HEK293 (cell line): ENCODE data around the gene WDR20.

Experiments
- CTCF ChIA-PET: fragments of 350-600 bp; formaldehyde crosslinking; extraction: SDS; loops from one replicate; lab custom pipeline; 2021; ENCODE audit warnings: antibody characterized with exemption; lab: Yijun Ruan, JAX
- POLR2A ChIA-PET: fragments of 300-600 bp; formaldehyde crosslinking; extraction: SDS; loops from one replicate; lab custom pipeline; 2020; ENCODE audit warnings: antibody characterized with exemption, inconsistent platforms; lab: Yijun Ruan, JAX
- H3K27ac ChIP-seq: fragments of 200-500 bp; sonication (Bioruptor generic); 2 replicates; pipeline ENCODE4 v1.5.1; 2014; ENCODE audit warnings: low read depth, low read length, control low read depth, inconsistent platforms; ENCODE audit errors: extremely low read depth
- H3K36me3 ChIP-seq, 2 experiments: fragments of 200-500 bp in 1 of 2; sonication (Bioruptor generic) in 1 of 2; 1 replicate in 1 of 2; 2 replicates in 1 of 2; pipeline ENCODE4 v1.5.1; 2014 to 2017; ENCODE audit warnings: inconsistent platforms in 2 of 2, low read length in 2 of 2; ENCODE audit not compliant: control insufficient read depth in 2 of 2, insufficient read depth in 1 of 2
- H3K4me1 ChIP-seq: fragments of 200-500 bp; sonication (Bioruptor generic); 2 replicates; pipeline ENCODE4 v1.5.1; 2014; ENCODE audit warnings: mild to moderate bottlenecking, low read length, inconsistent platforms; ENCODE audit not compliant: control insufficient read depth, insufficient read depth
- H3K4me3 ChIP-seq: 2 replicates; pipeline ENCODE4 v1.5.1; 2011; ENCODE audit warnings: low read depth, mild to moderate bottlenecking, control low read depth, low read length, moderate library complexity
- H3K9me3 ChIP-seq: fragments of 200-500 bp; sonication (Bioruptor generic); 2 replicates; pipeline ENCODE4 v1.5.1; 2014; ENCODE audit warnings: low read depth, low read length, inconsistent platforms; ENCODE audit not compliant: control insufficient read depth, insufficient read depth
- EGR2 ChIP-seq: fragments of 450-650 bp; formaldehyde crosslinking; IDR thresholded peaks from 2 replicates; pipeline ENCODE4 v1.5.1; 2016; ENCODE audit warnings: low read depth, missing biosample characterization, missing genetic modification characterization
- GLIS1 ChIP-seq: fragments of 450-650 bp; formaldehyde crosslinking; IDR thresholded peaks from 2 replicates; pipeline ENCODE4 v1.5.1; 2016; ENCODE audit warnings: missing biosample characterization, missing genetic modification characterization
- HOXA7 ChIP-seq: sonication (generic); formaldehyde crosslinking; IDR thresholded peaks from 2 replicates; pipeline ENCODE4 v1.8.1; 2022; ENCODE audit warnings: missing genetic modification reagents, borderline replicate concordance
- KLF9 ChIP-seq: fragments of 450-650 bp; formaldehyde crosslinking; IDR thresholded peaks from 2 replicates; pipeline ENCODE4 v1.5.1; 2016; ENCODE audit warnings: missing biosample characterization, missing genetic modification characterization, low read depth
- MYNN ChIP-seq: fragments of 450-650 bp; formaldehyde crosslinking; IDR thresholded peaks from 2 replicates; pipeline ENCODE4 v1.5.1; 2016; ENCODE audit warnings: missing biosample characterization, missing genetic modification characterization, borderline replicate concordance
- SALL2 ChIP-seq: fragments of 450-650 bp; formaldehyde crosslinking; IDR thresholded peaks from 2 replicates; pipeline ENCODE4 v1.5.0; 2017; ENCODE audit warnings: missing biosample characterization, mild to moderate bottlenecking, missing genetic modification characterization, borderline replicate concordance
- SCRT2 ChIP-seq: fragments of 450-650 bp; formaldehyde crosslinking; IDR thresholded peaks from 2 replicates; pipeline ENCODE4 v1.5.1; 2016; ENCODE audit warnings: missing biosample characterization, missing genetic modification characterization
- WT1 ChIP-seq: fragments of 450-650 bp; formaldehyde crosslinking; IDR thresholded peaks from 2 replicates; pipeline ENCODE4 v1.5.1; 2016; ENCODE audit warnings: missing biosample characterization, missing genetic modification characterization
- ZBTB21 ChIP-seq: fragments of 450-650 bp; formaldehyde crosslinking; IDR thresholded peaks from 2 replicates; pipeline ENCODE4 v1.5.1; 2017; ENCODE audit warnings: missing biosample characterization, missing genetic modification characterization
- ZNF133 ChIP-seq: fragments of 450-650 bp; formaldehyde crosslinking; IDR thresholded peaks from 2 replicates; pipeline ENCODE4 v1.5.1; 2016; ENCODE audit warnings: missing biosample characterization, missing genetic modification characterization
- ZNF138 ChIP-seq: fragments of 450-650 bp; formaldehyde crosslinking; IDR thresholded peaks from 2 replicates; pipeline ENCODE4 v1.5.1; 2016; ENCODE audit warnings: missing biosample characterization, missing genetic modification characterization, borderline replicate concordance
- ZNF169 ChIP-seq: fragments of 450-650 bp; formaldehyde crosslinking; IDR thresholded peaks from 2 replicates; pipeline ENCODE4 v1.5.1; 2016; ENCODE audit warnings: missing biosample characterization, missing genetic modification characterization
- ZNF223 ChIP-seq: fragments of 450-650 bp; formaldehyde crosslinking; IDR thresholded peaks from 2 replicates; pipeline ENCODE4 v1.5.1; 2016; ENCODE audit warnings: missing biosample characterization, missing genetic modification characterization
- ZNF324 ChIP-seq: fragments of 450-650 bp; formaldehyde crosslinking; IDR thresholded peaks from 2 replicates; pipeline ENCODE4 v1.5.1; 2016; ENCODE audit warnings: missing biosample characterization, missing genetic modification characterization
- ZNF335 ChIP-seq: fragments of 450-650 bp; formaldehyde crosslinking; conservative IDR thresholded peaks from 2 replicates; pipeline ENCODE4 v1.5.1; 2016; ENCODE audit warnings: missing biosample characterization, missing genetic modification characterization
- ZNF394 ChIP-seq: fragments of 450-650 bp; formaldehyde crosslinking; IDR thresholded peaks from 2 replicates; pipeline ENCODE4 v1.5.1; 2016; ENCODE audit warnings: missing biosample characterization, missing genetic modification characterization, mild to moderate bottlenecking, moderate library complexity, borderline replicate concordance
- ZNF501 ChIP-seq: fragments of 450-650 bp; formaldehyde crosslinking; IDR thresholded peaks from 2 replicates; pipeline ENCODE4 v1.5.1; 2016; ENCODE audit warnings: missing biosample characterization, missing genetic modification characterization
- ZNF530 ChIP-seq: fragments of 450-650 bp; formaldehyde crosslinking; IDR thresholded peaks from 2 replicates; pipeline ENCODE4 v1.5.1; 2016; ENCODE audit warnings: low read depth, missing biosample characterization, missing genetic modification characterization
- ZNF549 ChIP-seq: fragments of 450-650 bp; IDR thresholded peaks from 2 replicates; pipeline ENCODE4 v1.5.1; 2018; ENCODE audit warnings: missing biosample characterization, missing genetic modification characterization, mild to moderate bottlenecking, inconsistent platforms, moderate library complexity
- ZNF558 ChIP-seq: fragments of 450-650 bp; formaldehyde crosslinking; IDR thresholded peaks from 2 replicates; pipeline ENCODE4 v1.5.1; 2016; ENCODE audit warnings: missing biosample characterization, missing genetic modification characterization
- ZNF629 ChIP-seq: fragments of 450-650 bp; formaldehyde crosslinking; IDR thresholded peaks from 2 replicates; pipeline ENCODE4 v1.5.1; 2017; ENCODE audit warnings: missing biosample characterization, missing genetic modification characterization
- ZNF639 ChIP-seq: fragments of 450-650 bp; formaldehyde crosslinking; IDR thresholded peaks from 2 replicates; pipeline ENCODE4 v1.5.1; 2016; ENCODE audit warnings: missing biosample characterization, missing genetic modification characterization
- ZNF660 ChIP-seq: fragments of 450-650 bp; IDR thresholded peaks from 2 replicates; pipeline ENCODE4 v1.5.1; 2018; ENCODE audit warnings: missing biosample characterization, mild to moderate bottlenecking, missing genetic modification characterization
- ZNF664 ChIP-seq: fragments of 450-650 bp; formaldehyde crosslinking; IDR thresholded peaks from 2 replicates; pipeline ENCODE4 v1.5.1; 2016; ENCODE audit warnings: missing biosample characterization, missing genetic modification characterization
- ZNF785 ChIP-seq: fragments of 450-650 bp; formaldehyde crosslinking; IDR thresholded peaks from 2 replicates; pipeline ENCODE4 v1.5.1; 2016; ENCODE audit warnings: missing biosample characterization, missing genetic modification characterization
- TF ChIP-seq, protein P1 (sequence below): fragments of 450-650 bp; formaldehyde crosslinking; IDR thresholded peaks from 2 replicates; pipeline ENCODE4 v1.5.1; 2017; ENCODE audit warnings: missing biosample characterization, missing genetic modification characterization
- TF ChIP-seq, protein P2 (sequence below): fragments of 450-650 bp; formaldehyde crosslinking; IDR thresholded peaks from 2 replicates; pipeline ENCODE4 v1.5.1; 2016; ENCODE audit warnings: missing biosample characterization, missing genetic modification characterization, low read depth

Gene WDR20

DNA sequence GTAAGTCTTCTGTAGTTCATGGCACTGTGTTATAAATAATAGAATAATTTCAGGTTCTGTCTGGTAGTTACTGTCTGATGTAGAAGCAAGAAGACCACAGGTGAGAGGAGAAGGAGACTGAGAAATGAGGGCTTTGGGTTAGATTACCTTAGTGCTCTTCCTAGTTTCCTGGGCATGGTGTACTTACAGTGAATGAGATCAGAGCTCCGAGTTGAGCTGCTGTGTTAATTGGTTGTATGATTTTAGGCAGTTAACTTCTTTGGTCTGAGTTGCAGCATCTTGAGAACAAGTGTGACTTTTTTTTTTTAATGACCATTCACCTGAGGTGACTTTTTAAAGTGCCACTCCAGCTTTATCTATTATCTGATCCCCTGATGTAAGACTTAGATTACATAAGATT, 41.5 kb downstream of the WDR20 start (continued):
- TF ChIP-seq ZNF394 (tag by site-specific recombination) (no peak), ZNF133 (no peak), KLF9 (tag by site-specific recombination) (no peak), EGR2 (tag by site-specific recombination) (no peak), ZNF664 (tag by site-specific recombination) (no peak)

- Histone ChIP-seq H3K27ac (no peak overlapping the region), H3K4me1 (peaks cover 35% of the 10 kb centered on the region), H3K4me3 (no peak overlapping the region), H3K36me3 (no peaks in the 10 kb centered on the region), H3K9me3 (no peaks in the 10 kb centered on the region)
- POLR2A ChIA-PET = no interaction called here
- TF ChIP-seq HOXA7 (CRISPR knock-in tag) (no peak), ZNF138 (tag by site-specific recombination) (no peak), ZNF785 (tag by site-specific recombination) (no peak), SCRT2 (tag by site-specific recombination) (peak; percentile 84), GLIS1 (peak; percentile 15; the same call in 1 of the 2 replicates), ZNF660 (no peak), SALL2 (tag by site-specific recombination) (no peak), ZNF530 (tag by site-specific recombination) (no peak), ZBTB21 (tag by site-specific recombination) (0 out of 2 replicates have a peak, but pooled peaks have one; percentile 62), ZNF335 (peak; percentile 55), MYNN (tag by site-specific recombination) (peak; percentile 79), ZNF639 (0 out of 2 replicates have a peak, but pooled peaks have one; percentile 21), ZNF169 (tag by site-specific recombination) (no peak), ZNF324 (tag by site-specific recombination) (no peak), WT1 (tag by site-specific recombination) (no peak), KLF9 (tag by site-specific recombination) (no peak), ZNF558 (tag by site-specific recombination) (no peak), ZNF501 (tag by site-specific recombination) (no peak), ZNF629 (tag by site-specific recombination) (peak; percentile 84), ZNF223 (tag by site-specific recombination) (no peak), ZNF549 (tag by site-specific recombination) (no peak)
- TF ChIP-seq, protein P1, sequence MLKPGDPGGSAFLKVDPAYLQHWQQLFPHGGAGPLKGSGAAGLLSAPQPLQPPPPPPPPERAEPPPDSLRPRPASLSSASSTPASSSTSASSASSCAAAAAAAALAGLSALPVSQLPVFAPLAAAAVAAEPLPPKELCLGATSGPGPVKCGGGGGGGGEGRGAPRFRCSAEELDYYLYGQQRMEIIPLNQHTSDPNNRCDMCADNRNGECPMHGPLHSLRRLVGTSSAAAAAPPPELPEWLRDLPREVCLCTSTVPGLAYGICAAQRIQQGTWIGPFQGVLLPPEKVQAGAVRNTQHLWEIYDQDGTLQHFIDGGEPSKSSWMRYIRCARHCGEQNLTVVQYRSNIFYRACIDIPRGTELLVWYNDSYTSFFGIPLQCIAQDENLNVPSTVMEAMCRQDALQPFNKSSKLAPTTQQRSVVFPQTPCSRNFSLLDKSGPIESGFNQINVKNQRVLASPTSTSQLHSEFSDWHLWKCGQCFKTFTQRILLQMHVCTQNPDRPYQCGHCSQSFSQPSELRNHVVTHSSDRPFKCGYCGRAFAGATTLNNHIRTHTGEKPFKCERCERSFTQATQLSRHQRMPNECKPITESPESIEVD (tag by site-specific recombination) = 0 out of 2 replicates have a peak, but pooled peaks have one; percentile 14
- TF ChIP-seq, protein P2, sequence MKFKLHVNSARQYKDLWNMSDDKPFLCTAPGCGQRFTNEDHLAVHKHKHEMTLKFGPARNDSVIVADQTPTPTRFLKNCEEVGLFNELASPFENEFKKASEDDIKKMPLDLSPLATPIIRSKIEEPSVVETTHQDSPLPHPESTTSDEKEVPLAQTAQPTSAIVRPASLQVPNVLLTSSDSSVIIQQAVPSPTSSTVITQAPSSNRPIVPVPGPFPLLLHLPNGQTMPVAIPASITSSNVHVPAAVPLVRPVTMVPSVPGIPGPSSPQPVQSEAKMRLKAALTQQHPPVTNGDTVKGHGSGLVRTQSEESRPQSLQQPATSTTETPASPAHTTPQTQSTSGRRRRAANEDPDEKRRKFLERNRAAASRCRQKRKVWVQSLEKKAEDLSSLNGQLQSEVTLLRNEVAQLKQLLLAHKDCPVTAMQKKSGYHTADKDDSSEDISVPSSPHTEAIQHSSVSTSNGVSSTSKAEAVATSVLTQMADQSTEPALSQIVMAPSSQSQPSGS = peak; percentile 87
- CTCF ChIA-PET = interaction anchor here (0.6 to 2.2 kb wide), 3 partner anchors 19 to 172 kb away, joined by 3 to 12 read pairs (median 4); no protein-coding TSS in a partner anchor
Observed at GRCh38 chr14:102182190-102182589, 42.5 kb downstream of the WDR20 start.
